HG03159 (cell line): Measurements from ENCODE around the gene CDH6.
A peak's percentile ranks its signal among the peaks of the same experiment; 100 is the strongest.

ENCODE experiments used
- ATAC-seq: cut with Tn5 transposase; IDR thresholded peaks from one replicate; pipeline ENCODE4 v1.9.1; 2021; ENCODE audit warnings: mild to moderate bottlenecking, moderate library complexity; ENCODE audit not compliant: unreplicated experiment

Gene CDH6

DNA sequence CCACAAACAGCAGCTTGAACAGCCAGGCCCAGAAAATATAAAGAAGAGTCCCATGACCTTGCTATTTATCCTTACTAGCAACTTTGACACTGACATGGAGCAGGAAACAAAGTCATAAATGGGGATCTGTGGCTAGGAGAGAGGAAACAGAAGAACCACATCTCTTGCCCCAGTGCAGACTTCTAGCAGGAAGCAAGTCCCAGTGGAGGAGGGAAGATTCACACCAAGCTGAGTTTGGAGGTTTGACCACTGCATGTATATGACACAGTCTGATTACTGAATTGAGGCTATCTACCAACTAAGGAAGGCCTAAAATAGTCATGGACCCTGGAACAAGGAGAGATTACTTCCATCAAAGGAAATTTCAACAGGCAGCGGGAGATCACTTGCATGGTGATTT lies 51.4 kb downstream of the CDH6 start:
- no peak for ATAC-seq

DNA sequence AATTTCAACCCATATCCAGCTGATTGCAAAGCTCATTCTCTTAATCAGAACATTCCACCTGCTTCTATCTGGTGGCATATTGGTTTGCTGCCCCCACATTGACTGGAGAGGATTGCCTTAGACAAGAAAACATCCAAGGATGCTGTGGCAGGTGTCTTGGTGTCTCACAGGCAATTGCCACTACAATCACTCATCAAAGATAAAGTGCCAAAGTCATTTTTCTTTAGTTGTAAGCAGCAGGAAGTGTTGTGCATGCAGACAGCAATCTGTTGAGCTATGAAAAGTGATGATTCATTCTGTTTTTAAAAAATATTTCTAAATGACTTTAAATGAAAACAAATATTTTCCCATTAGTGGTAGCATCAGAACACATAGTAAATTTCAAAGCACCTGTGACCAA lies 53.9 kb downstream of the CDH6 start:
- no peak for ATAC-seq

DNA sequence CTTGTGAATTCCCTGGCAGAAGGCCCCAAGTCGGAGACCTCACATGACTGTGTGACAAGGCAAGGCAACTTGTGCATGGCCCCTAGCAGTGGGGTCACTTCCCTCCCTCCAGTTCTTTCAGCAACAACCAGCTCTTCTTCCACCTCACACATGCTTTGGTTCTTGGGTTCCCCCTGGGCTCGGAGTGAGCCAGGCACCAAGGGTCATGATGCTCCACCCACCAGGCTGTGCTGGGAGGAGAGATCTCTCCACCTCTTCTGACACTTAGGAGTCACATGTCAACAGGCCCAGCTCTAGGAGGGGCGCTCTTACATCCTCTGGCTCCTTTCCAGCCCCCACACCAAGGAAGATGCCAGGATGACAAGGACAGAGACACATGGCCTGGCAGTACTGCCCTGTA lies 56.7 kb downstream of the CDH6 start:
- ATAC-seq = no peak

DNA sequence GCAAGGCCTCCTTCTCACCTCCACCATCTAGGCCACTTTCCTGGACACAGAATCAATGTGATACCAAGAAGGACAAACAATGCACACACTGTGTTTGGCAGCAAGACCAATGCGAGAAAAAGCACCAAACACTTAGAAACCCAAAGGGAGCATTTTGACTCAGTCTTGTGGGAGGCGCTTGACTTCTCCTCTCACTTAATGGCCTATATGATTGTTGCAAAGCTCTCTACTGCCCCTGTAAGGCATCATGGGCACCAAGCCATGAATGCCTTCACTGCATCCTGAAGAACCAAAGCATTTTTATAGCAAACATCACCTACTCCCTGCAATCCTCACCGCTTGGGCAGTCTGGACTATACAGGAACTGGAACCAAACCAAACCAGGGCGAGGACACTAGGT lies 57.5 kb downstream of the CDH6 start:
- no peak for ATAC-seq

DNA sequence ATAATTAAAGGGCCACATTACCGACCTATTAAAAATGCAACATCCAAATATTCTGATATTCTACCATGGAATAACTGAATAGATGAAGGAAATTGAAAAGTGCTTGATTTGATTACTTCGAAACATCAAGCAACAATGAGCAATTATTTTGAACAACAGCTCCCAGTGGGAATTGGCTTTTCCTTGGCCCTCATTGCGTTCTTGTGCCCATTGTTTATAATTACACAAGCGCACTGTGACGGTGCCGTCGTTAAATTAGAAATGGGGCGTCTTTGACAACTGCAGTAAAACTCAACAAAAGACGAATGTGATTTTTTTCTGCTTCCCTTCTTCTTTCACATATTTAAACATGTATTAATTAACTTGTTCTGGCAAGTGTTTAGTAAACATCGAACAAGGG lies 61.6 kb downstream of the CDH6 start:
- no peak for ATAC-seq

DNA sequence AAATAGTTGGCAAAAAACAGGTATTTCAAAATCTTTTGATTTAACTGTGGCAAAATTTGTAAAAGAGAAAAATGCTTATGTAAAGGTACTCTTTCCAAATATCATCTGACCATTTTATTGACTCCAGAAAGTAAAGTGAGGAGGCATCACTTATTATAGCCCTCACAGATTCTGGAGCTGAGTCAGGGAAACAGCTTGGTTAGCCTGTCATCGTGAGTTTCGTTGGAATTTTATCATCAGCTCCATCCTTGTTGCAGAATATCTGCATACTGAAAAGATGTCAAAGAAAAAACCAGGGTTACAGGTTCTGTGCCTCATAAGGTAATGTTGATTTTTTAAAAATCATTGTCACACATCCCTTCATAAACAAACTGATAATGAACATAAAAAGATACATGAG lies 74.8 kb downstream of the CDH6 start:
- ATAC-seq = no peak

DNA sequence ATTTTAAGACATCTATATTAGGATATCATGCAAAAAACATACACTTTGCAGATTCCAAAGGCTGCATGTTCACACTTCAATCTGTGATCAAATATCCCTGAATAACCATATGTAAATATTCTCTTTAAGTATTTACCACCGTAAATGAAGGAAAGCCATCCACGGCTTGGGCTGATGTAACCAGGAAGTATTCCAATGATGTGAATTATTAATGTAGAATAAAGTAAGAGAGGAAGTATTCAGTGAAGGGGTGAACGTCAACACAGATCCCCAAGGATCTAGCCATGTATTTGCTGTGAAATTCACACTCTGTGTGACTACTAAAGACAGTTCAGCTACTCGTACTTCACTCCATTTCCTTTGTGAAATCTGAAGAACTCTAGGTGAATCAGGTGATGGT lies 75.2 kb downstream of the CDH6 start:
- no peak for ATAC-seq

DNA sequence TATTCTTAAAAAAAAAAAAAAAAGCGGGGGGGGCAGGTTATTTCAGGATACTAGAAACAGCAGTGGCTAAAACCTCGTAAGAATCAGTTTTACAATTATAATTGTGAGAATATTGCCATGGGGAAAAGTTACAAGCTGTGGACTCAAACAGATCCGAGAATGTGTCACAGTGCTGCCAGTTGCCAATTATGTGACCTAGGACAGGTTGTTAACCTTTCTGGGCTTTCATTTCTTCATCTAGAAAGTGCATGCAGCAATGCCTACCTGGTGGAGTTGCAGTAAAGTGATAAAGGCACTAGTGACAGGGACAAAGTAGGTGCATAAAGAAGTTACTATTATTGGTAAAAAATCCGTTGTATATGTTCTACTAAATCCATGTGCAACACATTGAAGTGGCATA lies 75.8 kb downstream of the CDH6 start:
- no peak for ATAC-seq

DNA sequence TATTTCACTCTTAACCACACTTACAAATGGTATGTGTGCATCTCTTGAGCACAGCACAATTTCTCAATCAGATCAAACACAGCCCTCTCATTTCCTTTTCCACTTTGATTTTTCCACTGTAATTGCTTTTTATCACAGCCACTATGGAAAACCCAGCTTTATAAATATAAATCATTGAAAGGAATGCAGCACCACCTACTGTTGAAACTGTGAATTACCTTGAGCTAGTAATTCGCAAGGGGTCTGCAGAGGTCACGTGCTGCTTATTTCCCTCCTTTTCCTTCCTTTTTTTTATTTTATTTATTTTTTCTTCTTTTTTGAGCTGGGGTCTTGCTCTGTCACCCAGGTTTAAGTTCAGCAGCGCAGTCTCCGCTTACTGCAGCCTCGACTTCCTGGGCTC lies 76.9 kb downstream of the CDH6 start:
- ATAC-seq = no peak

DNA sequence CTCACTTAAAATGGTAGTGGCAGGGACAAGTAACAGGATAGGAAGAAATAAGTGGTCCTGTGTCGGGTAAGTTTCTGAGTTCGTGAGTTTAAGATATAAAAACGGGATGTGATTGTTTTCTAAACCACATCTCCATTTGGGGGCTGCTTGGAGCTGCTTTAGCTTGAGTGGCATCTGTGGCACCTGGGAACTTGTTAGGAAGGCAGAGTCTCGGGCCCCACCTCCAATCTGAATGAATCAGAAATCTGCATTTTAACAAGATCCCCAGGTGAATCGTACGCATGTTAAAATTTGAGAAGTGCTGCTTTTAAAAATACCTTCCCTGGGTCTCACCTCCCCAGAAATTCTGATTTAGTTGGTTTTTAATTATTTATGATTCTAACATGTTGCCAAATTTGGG lies 78.1 kb downstream of the CDH6 start:
- no peak for ATAC-seq

DNA sequence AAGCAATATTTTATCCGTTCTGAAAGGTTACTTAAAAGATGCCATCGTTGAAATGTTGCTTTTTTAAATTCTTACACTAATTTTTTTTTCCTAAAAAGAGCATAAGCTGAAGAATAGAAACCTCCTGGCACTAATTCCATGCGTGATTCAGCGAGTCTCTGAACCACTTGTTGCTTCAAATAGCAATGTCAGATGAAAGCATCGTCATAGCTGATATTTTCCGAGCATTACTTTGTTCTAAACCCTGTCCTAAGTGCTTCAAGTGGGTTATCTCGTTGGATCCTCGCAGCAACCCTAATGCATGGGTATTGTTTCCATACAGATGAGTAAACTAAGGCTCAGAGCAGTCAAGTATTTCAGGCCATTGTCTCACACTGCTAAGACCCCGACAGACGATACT lies 79.7 kb downstream of the CDH6 start:
- ATAC-seq = no peak

DNA sequence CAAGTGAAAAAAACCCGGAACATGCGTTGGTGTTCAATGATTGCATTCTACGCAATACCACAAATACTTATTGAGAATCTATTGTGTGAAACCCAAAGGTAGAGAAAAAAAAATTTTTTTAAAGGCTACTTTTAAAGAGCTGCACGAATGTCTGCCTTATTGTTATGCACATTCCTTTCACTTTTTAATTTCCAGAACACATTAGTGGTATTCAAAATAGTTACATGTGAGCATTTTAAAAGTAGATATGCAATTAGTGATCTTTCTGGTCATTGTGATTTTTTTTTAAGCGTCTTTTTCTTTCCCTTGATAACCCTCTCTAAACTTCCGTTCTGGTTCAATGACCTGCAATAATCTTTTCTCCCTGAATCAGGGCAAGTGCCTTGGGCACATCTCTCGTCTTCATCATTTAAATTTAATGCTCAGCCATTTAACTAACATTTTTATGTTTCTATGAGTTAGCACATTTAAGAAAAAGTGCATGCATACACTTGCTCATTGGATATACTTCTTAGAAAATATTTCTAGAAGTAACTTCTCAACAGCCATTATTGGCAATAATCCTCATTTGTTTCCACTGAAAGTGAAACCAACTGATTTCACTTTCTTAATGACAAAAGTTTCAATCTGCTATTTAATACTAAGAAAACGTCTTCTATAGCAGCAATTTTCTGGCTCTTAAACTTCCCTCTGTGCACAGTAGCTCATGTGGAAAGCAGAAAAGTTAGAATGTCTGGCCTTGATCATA lies 80.3 kb downstream of the CDH6 start:
- peak; percentile 85 for ATAC-seq

DNA sequence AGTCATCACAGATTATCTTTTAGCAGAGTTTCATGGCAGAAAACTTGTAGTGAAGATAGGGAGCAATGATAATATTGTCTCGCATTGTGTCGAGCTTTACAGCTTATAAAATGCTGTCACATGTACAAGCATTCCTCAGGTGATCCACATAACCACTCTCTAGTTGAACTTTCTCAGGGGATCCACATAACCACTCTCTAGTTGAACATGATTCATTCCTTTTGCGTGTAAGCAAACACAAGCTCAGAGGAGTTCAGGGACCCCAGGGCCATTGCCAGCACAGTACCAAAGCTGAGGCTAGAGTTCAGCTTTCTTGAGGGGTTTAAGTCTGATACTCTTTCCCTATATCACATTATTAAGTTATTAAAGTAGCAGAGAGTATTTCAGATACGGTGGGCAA lies 86.7 kb downstream of the CDH6 start:
- ATAC-seq = no peak

DNA sequence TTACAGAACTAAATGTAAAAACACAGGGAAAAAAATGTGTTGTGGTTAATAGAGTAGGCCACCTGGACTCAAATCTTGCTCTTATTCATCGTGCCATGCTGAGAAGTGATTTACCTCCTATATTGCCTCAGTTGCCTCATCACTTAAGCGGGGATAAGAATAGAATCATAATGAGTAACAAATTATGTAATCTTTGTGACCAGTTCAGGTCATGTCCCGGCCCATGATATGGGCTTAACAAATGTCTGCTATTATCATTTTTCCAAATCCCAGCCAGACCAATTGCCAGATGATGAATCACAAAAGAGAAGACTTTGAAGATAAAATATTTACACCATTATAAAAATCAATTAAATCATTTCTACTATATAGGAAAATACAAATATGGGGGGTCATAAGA lies 89.8 kb downstream of the CDH6 start:
- no peak for ATAC-seq

DNA sequence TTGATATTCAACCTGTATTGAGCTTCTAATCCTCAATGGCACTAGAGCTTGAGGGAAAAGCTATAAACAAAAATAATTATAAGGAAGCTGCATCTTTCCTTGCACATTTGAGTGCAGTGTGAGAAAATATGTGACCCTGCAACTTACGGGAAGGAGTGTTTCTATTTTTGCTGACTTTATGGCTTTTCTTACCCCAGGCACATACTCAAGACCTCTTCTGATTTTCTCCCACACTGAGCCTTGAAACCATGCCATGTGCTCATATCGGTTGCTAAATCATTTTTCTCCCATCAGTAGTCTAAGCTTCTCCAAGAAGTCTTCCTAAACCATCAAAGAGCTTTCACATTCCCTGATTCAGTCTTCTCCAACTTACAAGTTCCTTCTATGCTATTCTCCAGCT lies 91.5 kb downstream of the CDH6 start:
- ATAC-seq = no peak

DNA sequence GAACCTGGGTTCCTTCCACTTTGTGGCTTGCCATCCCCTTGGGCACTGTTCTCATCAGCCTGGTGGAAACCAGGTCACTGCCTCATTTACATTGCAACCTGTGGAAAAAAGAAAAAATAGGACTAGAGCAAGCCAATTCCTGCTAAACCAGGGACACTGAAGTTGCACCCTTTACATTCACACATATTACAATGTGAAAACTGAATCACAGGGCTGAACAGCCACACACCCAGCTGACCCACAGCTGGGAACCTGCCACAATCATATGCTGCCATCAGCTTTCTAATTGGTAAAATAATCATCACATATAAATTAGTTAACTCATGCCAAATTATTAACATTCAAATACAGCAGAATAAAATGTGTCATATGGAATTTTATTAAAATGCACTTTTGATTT lies 94.5 kb downstream of the CDH6 start:
- ATAC-seq = no peak

DNA sequence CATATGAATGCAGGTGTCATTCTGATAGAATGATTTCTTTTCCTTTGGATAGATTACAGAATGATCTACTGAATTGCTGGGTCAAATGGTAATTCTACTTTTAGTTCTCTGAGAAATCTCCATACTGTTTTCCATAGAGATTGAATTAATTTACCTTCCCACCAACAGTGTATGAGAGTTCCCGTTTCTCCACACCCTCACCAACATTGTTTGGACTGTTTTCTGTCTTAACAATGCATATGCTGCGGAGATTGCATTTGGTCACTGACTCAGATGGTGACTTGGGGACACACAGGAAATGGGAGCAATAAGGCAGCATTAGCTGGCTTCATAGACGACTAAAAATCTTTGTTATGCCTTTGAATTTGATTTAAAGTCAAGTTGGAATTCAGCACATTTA lies 95.9 kb downstream of the CDH6 start:
- no peak for ATAC-seq

DNA sequence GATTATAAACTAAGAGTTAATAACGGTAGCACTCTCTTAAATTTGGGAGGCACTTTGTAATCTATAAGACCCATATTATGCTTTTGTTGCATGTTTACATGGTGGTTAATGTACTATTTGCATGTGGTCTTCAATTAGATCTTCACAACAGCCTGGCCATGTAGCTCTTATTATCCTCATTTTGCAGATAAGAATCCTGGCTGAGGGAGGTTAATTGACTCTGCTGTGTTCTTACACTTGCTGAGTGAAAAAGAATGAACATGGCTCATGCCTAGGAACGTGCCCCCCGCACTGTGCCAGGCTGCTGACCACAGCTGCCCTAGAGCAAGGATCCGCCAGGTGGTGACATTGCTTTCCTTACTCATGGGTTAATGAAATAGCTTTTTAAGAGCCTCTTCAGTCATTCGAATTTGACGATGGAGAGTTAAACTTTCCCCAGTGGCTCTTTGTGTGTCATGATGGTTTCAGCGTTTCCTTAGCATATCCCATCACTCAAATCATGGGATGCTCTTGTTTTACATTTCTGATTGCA lies 97.9 kb downstream of the CDH6 start:
- no peak for ATAC-seq

DNA sequence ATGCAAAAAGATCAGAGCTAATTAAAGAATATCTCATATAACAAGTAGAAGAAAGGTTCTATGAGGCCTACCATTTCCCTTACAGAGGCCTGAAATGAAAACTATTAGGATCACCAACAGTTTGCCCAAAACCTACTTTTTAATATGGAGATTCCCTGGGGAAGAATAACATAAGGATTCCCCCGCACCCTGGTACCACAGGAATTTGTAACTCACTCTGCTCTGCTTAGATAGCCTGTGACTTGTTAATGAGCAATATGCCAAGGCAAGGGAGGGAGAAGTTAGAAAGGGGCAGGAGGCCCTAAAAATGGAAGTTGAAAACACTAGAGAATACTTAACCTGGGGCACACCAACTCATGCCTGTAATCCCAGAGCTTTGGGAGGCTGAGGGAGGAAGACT lies 107.0 kb downstream of the CDH6 start:
- ATAC-seq = no peak

DNA sequence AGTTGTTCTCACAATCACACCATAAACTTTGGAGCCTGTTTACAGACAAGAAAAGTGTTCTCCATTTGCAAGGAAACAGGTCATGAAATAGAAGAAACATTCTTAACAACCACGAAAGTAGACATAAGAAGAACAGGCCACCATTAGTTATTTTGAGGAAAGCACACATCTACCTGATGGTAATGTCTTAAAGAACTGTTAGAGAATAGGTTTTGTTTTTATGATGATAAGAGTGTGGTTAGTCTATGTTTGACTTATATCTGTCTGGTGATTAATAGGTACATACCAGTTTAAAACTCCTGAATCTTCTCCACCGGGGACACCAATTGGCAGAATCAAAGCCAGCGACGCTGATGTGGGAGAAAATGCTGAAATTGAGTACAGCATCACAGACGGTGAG lies 108.3 kb downstream of the CDH6 start:
- no peak for ATAC-seq

DNA sequence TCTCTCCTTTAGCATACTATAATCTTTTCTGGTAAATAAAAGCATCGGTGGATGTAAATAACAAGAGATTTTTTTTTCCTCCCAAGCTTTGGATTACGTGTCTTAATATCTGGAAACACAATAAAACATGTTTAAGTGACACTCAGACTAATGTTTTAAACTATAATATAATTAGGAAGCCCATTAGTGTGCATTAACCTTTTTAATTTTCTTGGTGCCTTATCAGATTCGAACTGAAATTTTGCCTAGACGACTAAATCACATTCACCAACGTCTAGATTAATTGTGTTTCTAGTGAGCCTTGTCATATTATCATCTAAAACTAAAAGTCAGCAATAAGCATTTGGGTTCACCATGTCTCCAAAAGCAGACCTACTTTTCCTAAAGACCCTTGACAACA lies 110.2 kb downstream of the CDH6 start:
- no peak for ATAC-seq

DNA sequence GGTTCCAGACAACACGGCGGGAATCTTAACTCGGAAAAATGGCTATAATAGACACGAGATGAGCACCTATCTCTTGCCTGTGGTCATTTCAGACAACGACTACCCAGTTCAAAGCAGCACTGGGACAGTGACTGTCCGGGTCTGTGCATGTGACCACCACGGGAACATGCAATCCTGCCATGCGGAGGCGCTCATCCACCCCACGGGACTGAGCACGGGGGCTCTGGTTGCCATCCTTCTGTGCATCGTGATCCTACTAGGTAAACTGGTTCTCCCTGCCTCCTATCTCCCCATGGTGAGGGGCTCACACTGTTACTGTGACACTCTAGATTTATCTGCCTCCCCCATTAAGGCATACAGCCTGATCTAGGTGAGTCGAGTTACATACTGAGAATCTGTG lies 124.2 kb downstream of the CDH6 start:
- ATAC-seq = no peak

DNA sequence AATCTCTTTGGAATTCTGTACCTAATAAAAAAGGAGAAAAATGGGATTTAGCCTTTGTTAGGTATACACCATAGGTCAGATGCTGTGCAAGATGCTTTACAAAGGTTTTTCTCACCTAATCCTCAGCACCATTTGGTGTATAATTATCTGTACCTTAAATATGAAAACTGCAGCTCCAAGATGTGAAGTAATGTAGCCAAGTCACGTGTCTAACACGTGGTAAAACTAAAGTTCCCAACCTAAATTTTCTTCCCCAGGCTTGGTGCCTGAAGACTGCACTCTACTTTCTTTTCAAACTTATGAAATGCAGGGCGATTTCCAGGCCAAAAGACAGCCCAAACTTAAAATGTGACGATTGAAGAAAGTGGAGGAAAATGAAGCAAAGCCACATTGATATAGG lies 125.8 kb downstream of the CDH6 start:
- ATAC-seq = no peak
